ENCODE data around the gene YAE1. TPM values are rescaled to one million over a fixed set of nuclear protein-coding genes. Genes with fewer than 3 reads are reported as not detected.

The YAE1 gene
- total RNA-seq, 1 donor from 2014 or later, result 42.5 TPM

- Mint-ChIP-seq H3K4me3 (no peak overlapping the region), H3K27ac (ENCODE audit: unreplicated experiment) (no peak overlapping the region), H3K36me3 (ENCODE audit: low read depth) (peaks cover 9% of the 10 kb centered on the region), H3K4me1 (peaks cover 20% of the 10 kb centered on the region), H3K27me3 (ENCODE audit: low read depth) (no peaks in the 10 kb centered on the region), H3K9me3 (no peaks in the 10 kb centered on the region)
- DNase-seq (ENCODE audit: low read depth, low spot score), result no peak
- no peak for TF ChIP-seq CTCF (conservative IDR thresholded peaks at IDR 0.05)
Observed at GRCh38 chr7:39582536-39582935, 16.3 kb downstream of the YAE1 start.

DNA sequence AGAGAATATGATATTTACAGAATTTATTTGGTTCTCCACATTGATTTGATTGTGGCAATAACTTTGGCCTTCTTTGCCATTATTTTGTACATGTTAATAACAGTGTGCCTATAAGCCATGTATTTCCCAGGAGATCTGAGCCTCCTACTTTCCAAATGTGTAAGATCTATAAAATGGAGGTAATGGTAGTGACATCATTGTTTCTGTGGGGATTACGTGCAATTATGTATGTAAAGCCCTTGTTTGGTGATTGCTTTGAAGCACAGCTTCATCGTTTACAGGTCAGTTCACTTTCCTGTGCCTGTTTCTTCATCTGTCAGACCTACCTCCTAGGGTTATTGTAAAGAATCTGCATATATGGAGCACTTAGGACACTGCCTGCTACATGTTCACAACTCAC is 17.3 kb downstream of the YAE1 start:
- Mint-ChIP-seq H3K36me3 (ENCODE audit: low read depth) (peaks cover under 1% of the 10 kb centered on the region), H3K4me3 (no peak overlapping the region), H3K9me3 (no peaks in the 10 kb centered on the region), H3K27ac (ENCODE audit: unreplicated experiment) (no peak overlapping the region), H3K4me1 (peaks cover 20% of the 10 kb centered on the region), H3K27me3 (ENCODE audit: low read depth) (no peaks in the 10 kb centered on the region)
- TF ChIP-seq CTCF (conservative IDR thresholded peaks at IDR 0.05), result no peak
- DNase-seq (ENCODE audit: low read depth, low spot score), result no peak

- no peak for DNase-seq (ENCODE audit: low read depth, low spot score)
- peaks cover 14% of the 10 kb centered on the region for H3K4me1 Mint-ChIP-seq
- H3K36me3 Mint-ChIP-seq (ENCODE audit: low read depth), result no peaks in the 10 kb centered on the region
- no peak overlapping the region for H3K4me3 Mint-ChIP-seq
- no peak for TF ChIP-seq CTCF (conservative IDR thresholded peaks at IDR 0.05)
- no peak overlapping the region for H3K27ac Mint-ChIP-seq (ENCODE audit: unreplicated experiment)
- H3K27me3 Mint-ChIP-seq (ENCODE audit: low read depth), result no peaks in the 10 kb centered on the region
- no peaks in the 10 kb centered on the region for H3K9me3 Mint-ChIP-seq
Observed at GRCh38 chr7:39587393-39587792, 21.2 kb downstream of the YAE1 start.

DNA sequence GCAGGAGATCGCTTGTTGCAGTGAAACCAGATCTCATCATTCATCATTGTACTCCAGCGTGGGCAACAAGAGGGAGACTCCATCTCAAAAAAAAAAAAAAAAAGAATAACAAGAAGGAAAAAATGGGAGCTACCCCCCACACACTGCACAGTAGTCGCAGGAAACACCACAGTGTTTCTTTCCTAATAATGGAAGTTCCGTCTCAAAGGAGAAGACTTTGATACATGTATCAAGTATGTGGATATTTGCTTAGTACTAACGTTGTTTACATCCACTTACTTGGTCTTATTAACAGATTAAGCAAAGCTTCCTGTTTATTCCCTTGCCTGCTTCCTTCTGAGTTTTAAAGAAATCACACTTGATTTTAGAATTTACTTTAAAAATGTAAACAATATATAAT is 22.2 kb downstream of the YAE1 start:
- H3K4me1 Mint-ChIP-seq, result peaks cover 8% of the 10 kb centered on the region
- H3K27ac Mint-ChIP-seq (ENCODE audit: unreplicated experiment), result no peak overlapping the region
- DNase-seq (ENCODE audit: low read depth, low spot score), result no peak
- H3K4me3 Mint-ChIP-seq, result no peak overlapping the region
- no peaks in the 10 kb centered on the region for H3K36me3 Mint-ChIP-seq (ENCODE audit: low read depth)
- H3K27me3 Mint-ChIP-seq (ENCODE audit: low read depth), result no peaks in the 10 kb centered on the region
- no peaks in the 10 kb centered on the region for H3K9me3 Mint-ChIP-seq
- no peak for TF ChIP-seq CTCF (conservative IDR thresholded peaks at IDR 0.05)

DNA sequence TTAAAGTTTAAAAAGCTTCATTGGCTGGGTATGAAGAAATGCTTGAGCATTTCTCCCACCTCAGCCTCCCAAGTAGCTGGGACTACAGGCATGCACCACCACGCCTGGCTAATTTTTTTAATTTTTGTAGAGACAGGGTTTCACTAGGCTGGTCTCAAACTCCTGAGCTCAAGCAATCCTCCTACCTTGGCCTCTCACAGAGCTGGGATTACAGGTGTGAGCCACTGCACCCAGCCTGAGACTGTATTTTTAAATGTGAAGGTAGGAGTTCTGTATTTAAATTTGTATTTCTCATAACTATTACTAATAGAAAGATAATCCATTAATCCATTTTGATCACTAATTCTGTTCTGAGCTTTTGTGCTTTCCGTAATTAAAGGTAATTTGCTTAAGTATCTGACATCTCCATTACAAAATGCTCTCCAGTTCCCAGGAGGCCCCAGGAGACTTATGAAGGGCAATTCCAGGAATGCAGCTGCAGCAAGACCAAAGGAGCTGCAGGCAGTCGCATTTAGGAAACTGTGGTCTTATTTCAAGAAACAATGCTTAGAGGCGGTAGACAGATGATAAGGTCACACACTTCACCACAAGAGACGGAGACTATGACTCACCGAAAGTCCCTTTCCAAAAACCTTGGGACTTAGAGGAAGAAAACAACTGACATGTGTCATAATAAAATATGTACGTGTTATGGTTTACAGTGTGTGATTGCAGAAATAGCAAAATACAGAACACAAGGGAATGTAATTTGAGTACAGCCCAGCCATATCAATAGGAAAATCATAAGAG is 23.3 kb downstream of the YAE1 start:
- H3K9me3 Mint-ChIP-seq, result no peaks in the 10 kb centered on the region
- H3K4me3 Mint-ChIP-seq, result no peak overlapping the region
- no peak for DNase-seq (ENCODE audit: low read depth, low spot score)
- no peak for TF ChIP-seq CTCF (conservative IDR thresholded peaks at IDR 0.05)
- H3K4me1 Mint-ChIP-seq, result peaks cover 5% of the 10 kb centered on the region
- no peak overlapping the region for H3K27ac Mint-ChIP-seq (ENCODE audit: unreplicated experiment)
- H3K27me3 Mint-ChIP-seq (ENCODE audit: low read depth), result no peaks in the 10 kb centered on the region
- no peaks in the 10 kb centered on the region for H3K36me3 Mint-ChIP-seq (ENCODE audit: low read depth)

Data from neural crest cell (in vitro differentiated cells).